Testis (tissue), 3 donors: ENCODE data around the gene SIAH1. TPM values are rescaled to one million over a fixed set of nuclear protein-coding genes. Genes with fewer than 3 reads are reported as not detected.
"Not testable (repeated sequence)": the region's sequence is repeated elsewhere in the genome, so short reads cannot be mapped to it uniquely, and the experiment has no call there.

Experiments used
- DNase-seq: peaks from one replicate; pipeline ENCODE4 v3.0.0-alpha.2; 2019
- H3K27ac ChIP-seq, 2 donors: fragments of 200-600 bp; sonication (generic); one replicate each; pipeline ENCODE4 v1.5.1; 2019
- H3K27me3 ChIP-seq: fragments of 200-600 bp; sonication (generic); one replicate; pipeline ENCODE4 v1.5.1; 2019
- H3K36me3 ChIP-seq: fragments of 200-600 bp; sonication (generic); one replicate; pipeline ENCODE4 v1.5.1; 2017; ENCODE audit warnings: low read depth; ENCODE audit errors: missing control alignments
- H3K4me1 ChIP-seq: fragments of 200-600 bp; sonication (generic); one replicate; pipeline ENCODE4 v1.5.1; 2019
- H3K4me3 ChIP-seq, 2 donors: fragments of 200-600 bp; sonication (generic); one replicate each; pipeline ENCODE4 v1.5.1; 2017 to 2019
- H3K9me3 ChIP-seq: fragments of 200-600 bp; sonication (generic); one replicate; pipeline ENCODE4 v1.5.1; 2017
- POLR2A ChIP-seq: fragments of 450-650 bp; IDR thresholded peaks from one replicate; pipeline ENCODE4 v1.6.1; 2017; ENCODE audit warnings: antibody characterized with exemption, mild to moderate bottlenecking, moderate library complexity
- WGBS, 2 donors: methylation state at CpG; one replicate each; pipeline ENCODE4 v1.1.5; 2018; 5-methylcytosine and 5-hydroxymethylcytosine counted together
- intact Hi-C: fragments of 100-400 bp; cut with DNase I; formaldehyde crosslinking; loops from one replicate; pipeline ENCODE4 v1.15.1; 2023; ENCODE audit warnings: low total_unique reads
- polyA plus RNA-seq: library from polyadenylated mRNA; stranded (reverse); fragments of 350-450 nt; fragmentation: Illumina TruSeq; extraction: RNeasy Lipid Tissue Mini Kit (QIAGEN cat#74804); gene quantifications from one replicate; pipeline ENCODE4 v1.2.3, GENCODE V29; 2014; ENCODE audit warnings: low read depth, low replicate concordance; ENCODE audit not compliant: insufficient read depth
- total RNA-seq, 2 donors: library from RNA; depleted of rRNA; stranded (reverse); fragments of >200 nt; gene quantifications; one replicate each; pipeline ENCODE4 v1.2.3, GENCODE V29; 2016
- TF ChIP-seq, protein P1 (sequence below), 3 experiments: fragments of 450-650 bp in 2 of 3; fragments of 200-600 bp in 1 of 3; sonication (generic) in 1 of 3; IDR thresholded peaks; one replicate each; pipeline ENCODE4 v1.5.1; 2016 to 2019; ENCODE audit warnings: antibody characterized with exemption in 3 of 3, mild to moderate bottlenecking in 2 of 3, moderate library complexity in 1 of 3

SIAH1 gene
- total and polyA plus RNA-seq, 3 donors from 2014 or later, result 48.2 to 60.3 (median 53.7) TPM

DNA sequence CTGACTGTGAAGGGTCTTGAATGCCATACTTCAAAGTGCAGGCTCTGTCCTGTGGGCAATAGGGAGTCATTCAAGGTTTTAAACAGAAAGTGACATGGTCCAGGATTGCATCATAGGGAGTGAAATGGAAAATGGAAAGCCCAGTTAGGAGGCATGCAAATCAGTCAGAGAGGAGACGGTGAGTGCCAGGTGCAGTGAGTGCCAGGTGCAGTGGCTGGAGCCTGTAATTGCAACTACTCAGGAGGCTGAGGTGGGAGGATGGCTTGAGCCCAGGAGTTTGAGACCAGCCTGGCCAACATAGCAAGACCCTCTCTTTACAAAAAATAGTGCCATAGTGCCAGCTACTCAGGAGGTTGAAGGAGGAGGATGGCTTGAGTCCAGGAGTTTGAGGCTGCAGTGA lies 35.2 kb upstream of the SIAH1 start:
- no peaks in the 10 kb centered on the region for H3K27me3 ChIP-seq
- H3K9me3 ChIP-seq, result no peaks in the 10 kb centered on the region
- no peak overlapping the region for H3K4me3 ChIP-seq
- TF ChIP-seq POLR2A, result no peak
- TF ChIP-seq, protein P1, sequence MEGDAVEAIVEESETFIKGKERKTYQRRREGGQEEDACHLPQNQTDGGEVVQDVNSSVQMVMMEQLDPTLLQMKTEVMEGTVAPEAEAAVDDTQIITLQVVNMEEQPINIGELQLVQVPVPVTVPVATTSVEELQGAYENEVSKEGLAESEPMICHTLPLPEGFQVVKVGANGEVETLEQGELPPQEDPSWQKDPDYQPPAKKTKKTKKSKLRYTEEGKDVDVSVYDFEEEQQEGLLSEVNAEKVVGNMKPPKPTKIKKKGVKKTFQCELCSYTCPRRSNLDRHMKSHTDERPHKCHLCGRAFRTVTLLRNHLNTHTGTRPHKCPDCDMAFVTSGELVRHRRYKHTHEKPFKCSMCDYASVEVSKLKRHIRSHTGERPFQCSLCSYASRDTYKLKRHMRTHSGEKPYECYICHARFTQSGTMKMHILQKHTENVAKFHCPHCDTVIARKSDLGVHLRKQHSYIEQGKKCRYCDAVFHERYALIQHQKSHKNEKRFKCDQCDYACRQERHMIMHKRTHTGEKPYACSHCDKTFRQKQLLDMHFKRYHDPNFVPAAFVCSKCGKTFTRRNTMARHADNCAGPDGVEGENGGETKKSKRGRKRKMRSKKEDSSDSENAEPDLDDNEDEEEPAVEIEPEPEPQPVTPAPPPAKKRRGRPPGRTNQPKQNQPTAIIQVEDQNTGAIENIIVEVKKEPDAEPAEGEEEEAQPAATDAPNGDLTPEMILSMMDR (IDR thresholded peaks at IDR 0.05), result no peak
- intact Hi-C loops, result no loop called here
- no peaks in the 10 kb centered on the region for H3K36me3 ChIP-seq
- DNase-seq, result no peak
- H3K27ac ChIP-seq, result no peak overlapping the region
- WGBS, 2 donors, result 80 to 81% methylated on average over 1 of the region's 1 CpG
- no peaks in the 10 kb centered on the region for H3K4me1 ChIP-seq

DNA sequence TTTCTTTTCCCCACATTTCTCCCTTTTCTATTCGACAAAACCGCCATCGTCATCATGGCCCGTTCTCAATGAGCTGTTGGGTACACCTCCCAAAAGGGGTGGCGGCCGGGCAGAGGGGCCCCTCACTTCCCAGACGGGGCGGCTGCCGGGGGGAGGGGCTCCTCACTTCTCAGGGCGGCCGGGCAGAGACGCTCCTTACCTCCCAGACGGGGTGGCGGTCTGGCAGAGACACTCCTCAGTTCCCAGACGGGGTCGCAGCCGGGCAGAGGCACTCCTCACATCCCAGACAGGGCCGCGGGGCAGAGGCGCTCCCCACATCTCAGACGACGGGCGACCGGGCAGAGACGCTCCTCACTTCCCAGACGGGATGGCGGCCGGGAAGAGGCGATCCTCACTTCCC lies 31.4 kb upstream of the SIAH1 start:
- H3K27me3 ChIP-seq, DNase-seq, H3K4me1 ChIP-seq, H3K9me3 ChIP-seq, intact Hi-C loops, H3K36me3 ChIP-seq, H3K27ac ChIP-seq: not testable (repeated sequence)
- peak overlapping the region; percentile 29 to 41 for H3K4me3 ChIP-seq
- 61 to 86% methylated on average over 15 to 25 of the region's 29 CpGs for WGBS, 2 donors

DNA sequence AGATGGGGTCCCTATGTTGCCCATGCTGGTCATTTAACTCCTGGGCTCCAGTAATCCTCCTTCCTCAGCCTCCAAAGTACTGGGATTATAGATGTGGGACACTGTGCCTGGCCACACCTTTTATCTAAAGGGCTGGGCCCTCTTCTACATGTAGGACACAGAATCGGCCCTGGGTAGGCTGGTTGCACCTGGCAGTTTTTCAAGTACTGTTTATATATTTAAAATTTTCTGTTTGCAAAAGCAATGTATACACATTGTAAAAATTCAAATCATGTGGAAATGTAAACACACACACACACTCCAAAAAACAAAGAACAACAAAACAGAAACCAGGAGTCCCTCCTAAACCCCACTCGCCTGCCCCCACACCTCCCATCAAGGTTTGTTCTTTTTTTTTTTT lies 28.1 kb upstream of the SIAH1 start:
- H3K36me3 ChIP-seq, result no peaks in the 10 kb centered on the region
- H3K27ac ChIP-seq, result no peak overlapping the region
- H3K9me3 ChIP-seq, result no peaks in the 10 kb centered on the region
- intact Hi-C loops, result no loop called here
- TF ChIP-seq, protein P1 (IDR thresholded peaks at IDR 0.05), result no peak
- TF ChIP-seq POLR2A, result no peak
- no peaks in the 10 kb centered on the region for H3K27me3 ChIP-seq
- WGBS, 2 donors, result 80 to 88% methylated on average over 2 of the region's 2 CpGs
- no peak overlapping the region for H3K4me3 ChIP-seq
- H3K4me1 ChIP-seq, result no peaks in the 10 kb centered on the region
- DNase-seq, result no peak

DNA sequence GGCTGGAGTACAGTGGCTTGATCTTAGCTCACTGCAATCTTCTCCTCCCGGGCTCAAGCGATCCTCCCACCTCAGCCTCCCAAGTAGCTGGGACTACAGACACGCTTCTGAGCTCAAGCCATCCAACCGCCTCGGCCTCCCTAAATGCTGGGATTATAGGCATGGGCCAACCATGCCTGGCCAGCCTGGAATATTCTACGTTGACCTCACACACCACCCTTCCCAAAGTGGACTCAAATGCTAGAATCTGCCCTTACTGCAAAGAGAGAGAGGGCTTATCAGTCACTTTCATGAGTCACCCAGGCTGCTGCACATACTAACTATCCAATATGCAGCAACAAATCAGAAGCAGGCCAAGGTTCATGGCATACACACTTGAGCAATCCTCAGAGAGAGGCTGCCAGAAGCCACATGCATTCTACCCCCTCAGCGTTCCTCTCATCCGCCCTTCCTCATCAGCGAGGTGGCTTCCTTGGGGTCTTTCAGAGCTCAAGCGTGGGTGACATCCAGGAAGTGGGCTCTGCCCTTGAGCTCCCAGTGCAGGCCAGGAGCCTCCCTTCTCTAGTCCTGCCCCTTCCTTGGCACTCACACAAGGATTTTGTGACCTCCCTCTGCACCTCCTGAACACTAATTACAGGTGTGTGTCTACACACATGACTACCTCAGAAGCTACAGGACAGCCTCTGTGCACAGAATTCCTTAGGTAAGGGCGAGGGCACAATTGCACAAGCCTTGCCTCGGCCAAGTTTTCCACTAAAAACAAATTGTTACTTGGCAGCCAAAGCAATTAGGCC lies 24.8 kb upstream of the SIAH1 start:
- Histone ChIP-seq H3K4me3 (no peak overlapping the region), H3K27ac (no peak overlapping the region), H3K9me3 (no peaks in the 10 kb centered on the region), H3K36me3 (no peaks in the 10 kb centered on the region), H3K27me3 (no peaks in the 10 kb centered on the region), H3K4me1 (no peaks in the 10 kb centered on the region)
- TF ChIP-seq POLR2A, result no peak
- TF ChIP-seq, protein P1 (IDR thresholded peaks at IDR 0.05), result no peak
- WGBS, 2 donors, result 75 to 79% methylated on average over 12 of the region's 12 CpGs
- intact Hi-C loops, result no loop called here
- peak; percentile 18 for DNase-seq

DNA sequence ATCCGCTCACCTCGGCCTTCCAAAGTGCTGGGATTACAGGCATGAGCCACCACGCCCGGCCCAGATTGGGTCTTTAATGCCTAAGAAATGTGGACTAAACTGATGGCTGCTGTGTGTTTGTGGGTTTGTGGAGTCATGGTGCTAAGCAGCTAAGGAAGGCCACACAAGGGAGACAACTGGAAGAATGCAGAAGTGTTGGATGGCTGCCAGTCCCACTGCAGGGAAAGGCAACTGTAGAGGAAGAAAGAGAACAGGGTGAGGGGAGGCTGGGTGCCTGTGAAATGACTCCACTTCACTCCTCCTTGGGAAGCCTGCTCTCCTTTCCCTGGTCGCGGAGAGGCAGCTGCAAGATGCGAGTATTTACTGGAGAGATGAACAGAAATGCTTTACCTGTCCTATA lies 23.5 kb upstream of the SIAH1 start:
- H3K4me3 ChIP-seq, result no peak overlapping the region

More for the DNA sequence above, 23.5 kb upstream of the SIAH1 start:
- H3K27me3 ChIP-seq, result no peaks in the 10 kb centered on the region
- peak; percentile 53 for DNase-seq
- H3K4me1 ChIP-seq, result no peaks in the 10 kb centered on the region
- intact Hi-C loops, result no loop called here
- TF ChIP-seq POLR2A, result no peak
- TF ChIP-seq, protein P1 (IDR thresholded peaks at IDR 0.05), result no peak
- H3K27ac ChIP-seq, result no peak overlapping the region
- WGBS, 2 donors, result 88 to 98% methylated on average over 7 of the region's 7 CpGs
- H3K36me3 ChIP-seq, result no peaks in the 10 kb centered on the region
- H3K9me3 ChIP-seq, result no peaks in the 10 kb centered on the region
